IPS-18c (cell line): ENCODE data around the gene THBD.

ENCODE experiments used
- H3K4me3 ChIP-seq: 2 replicates; pipeline ENCODE4 v1.7.0; 2013; ENCODE audit warnings: low read depth, mild to moderate bottlenecking, low read length, moderate library complexity; ENCODE audit not compliant: insufficient read depth
- H3K9me3 ChIP-seq: one replicate; pipeline ENCODE4 v1.6.1; 2013; ENCODE audit warnings: mild to moderate bottlenecking, low read length, moderate library complexity; ENCODE audit not compliant: control insufficient read depth, insufficient read depth

The THBD gene

DNA sequence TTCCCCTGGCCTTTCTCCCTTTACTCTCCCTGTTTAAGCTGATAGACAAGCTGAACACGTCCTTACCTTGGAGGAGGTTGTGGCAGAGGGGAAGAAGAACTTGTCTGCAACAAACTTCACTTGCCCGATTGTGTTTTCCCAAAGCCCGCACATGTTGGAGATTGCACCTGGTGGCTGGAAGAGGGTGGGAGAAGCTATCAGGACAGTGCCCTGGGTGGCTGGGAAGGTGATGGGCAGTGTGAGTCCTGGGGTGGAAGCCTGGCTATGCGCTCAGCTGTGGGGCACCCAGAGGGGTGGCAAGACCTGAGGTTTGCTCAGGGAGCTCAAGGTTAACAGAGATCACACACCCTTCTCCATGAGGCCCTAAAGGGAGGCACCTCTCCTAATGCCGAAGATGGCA is 39.4 kb downstream of the THBD start:
- no peaks in the 10 kb centered on the region for H3K9me3 ChIP-seq
- H3K4me3 ChIP-seq: no peak overlapping the region

DNA sequence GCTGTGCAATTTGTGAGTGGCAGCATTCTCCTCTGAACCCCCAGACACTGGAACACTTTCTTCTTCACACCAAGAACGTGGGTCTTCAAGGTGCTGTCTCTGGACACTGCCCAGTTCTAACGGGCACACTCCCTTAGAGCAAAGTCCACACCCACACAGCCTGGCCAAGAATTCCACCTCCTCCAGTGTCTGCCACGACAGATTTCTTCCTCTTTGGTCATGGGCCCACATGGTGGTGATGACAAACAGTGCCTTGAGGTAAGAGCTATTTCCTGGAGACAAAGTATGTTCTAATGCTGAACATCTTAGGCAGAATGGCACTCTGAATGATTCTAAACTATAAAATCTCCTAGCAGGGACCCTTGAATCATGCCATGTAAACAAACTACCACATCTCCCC is 39.8 kb downstream of the THBD start:
- Histone ChIP-seq H3K9me3 (no peaks in the 10 kb centered on the region), H3K4me3 (no peak overlapping the region)

DNA sequence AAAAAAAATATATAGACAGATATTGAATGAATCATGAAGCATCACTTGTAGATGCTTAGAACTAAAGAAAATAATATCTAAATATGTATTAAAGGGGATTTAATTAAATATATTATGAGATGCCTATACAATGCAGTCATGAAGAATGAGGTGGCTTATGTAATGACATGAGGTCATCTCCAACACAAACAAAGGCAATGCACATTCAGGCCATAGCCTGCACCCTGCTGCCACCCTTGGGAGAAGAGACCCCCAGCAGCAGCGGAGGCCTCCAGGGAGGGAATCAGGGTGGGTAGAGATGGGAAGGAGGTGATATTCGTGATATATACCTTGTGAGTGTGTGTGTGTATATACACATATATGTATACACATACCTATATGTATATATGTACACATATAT is 40.8 kb downstream of the THBD start:
- H3K4me3 ChIP-seq: no peak overlapping the region

DNA sequence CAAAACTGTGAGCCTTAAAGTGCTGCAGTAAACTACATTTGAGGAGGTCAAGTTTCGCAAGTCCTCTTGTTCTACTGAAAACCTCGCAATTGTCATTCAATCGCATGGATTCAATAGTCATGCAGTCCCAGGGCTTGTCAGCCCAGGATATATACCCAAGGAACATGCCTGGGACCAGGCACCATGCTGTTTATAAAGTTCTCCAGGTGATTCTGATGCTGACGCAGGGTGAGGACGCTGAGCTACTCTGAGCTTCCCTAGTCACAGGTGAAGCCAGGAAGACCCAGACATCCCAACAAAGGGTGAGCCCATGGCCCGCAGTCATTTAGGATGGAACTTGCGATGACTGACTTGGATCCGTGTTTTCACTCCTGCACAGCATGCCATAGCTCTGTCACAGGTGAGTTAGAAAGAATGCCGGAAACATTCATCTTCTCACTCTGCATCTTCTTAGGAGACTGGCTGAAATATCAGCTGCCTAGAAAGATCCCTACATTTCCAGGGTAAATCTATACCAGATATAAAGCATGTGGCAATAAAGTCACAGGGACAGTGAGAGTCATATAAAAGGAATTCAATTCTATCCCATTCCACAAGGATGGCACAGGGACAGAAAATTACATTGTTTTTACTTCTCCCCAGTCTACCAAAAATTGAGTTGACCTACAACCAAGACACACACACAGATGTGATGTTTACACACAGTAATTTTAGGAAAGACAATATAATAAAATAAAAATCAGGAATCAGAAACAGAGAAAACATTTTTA is 41.4 kb downstream of the THBD start:
- Histone ChIP-seq H3K4me3 (no peak overlapping the region), H3K9me3 (no peaks in the 10 kb centered on the region)

More for the DNA sequence above, 40.8 kb downstream of the THBD start:
- H3K9me3 ChIP-seq: no peaks in the 10 kb centered on the region

- Histone ChIP-seq H3K9me3 (no peaks in the 10 kb centered on the region), H3K4me3 (no peak overlapping the region)
Observed at GRCh38 chr20:23007462-23007861, 42.0 kb downstream of the THBD start.

- Histone ChIP-seq H3K4me3 (no peak overlapping the region), H3K9me3 (no peaks in the 10 kb centered on the region)
Observed at GRCh38 chr20:23005776-23006175, 43.7 kb downstream of the THBD start.

- H3K9me3 ChIP-seq: no peaks in the 10 kb centered on the region
Observed at GRCh38 chr20:23003881-23004460, 45.5 kb downstream of the THBD start.

DNA sequence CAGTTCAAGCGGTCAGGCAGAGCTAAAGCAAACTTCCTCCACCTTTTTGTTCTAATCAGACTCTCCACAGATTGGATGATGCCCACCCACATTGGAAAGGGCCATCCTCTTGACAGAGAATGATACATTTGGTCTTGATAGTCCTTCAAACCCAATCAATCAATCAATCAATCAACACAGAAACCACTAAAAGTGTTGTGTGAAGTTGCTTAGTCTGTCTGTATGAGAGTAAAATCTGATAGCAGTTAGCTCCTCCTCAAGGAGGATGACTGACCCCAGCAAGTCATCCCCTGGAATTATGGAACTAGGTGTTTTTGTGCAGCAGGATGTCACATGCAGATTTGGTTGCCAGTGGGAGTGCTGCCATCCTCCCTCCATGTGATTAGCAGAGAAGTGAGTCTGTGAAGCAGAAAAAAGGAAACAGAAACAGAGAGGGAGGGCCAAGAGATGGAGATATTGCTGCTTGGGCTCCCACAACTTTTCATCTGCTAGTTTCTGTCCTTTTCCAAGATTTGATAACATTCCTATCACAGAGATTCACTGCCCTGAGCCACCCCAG is 46.3 kb downstream of the THBD start:
- Histone ChIP-seq H3K4me3 (no peak overlapping the region), H3K9me3 (no peaks in the 10 kb centered on the region)

More at GRCh38 chr20:23003881-23004460, 45.5 kb downstream of the THBD start:
- no peak overlapping the region for H3K4me3 ChIP-seq

DNA sequence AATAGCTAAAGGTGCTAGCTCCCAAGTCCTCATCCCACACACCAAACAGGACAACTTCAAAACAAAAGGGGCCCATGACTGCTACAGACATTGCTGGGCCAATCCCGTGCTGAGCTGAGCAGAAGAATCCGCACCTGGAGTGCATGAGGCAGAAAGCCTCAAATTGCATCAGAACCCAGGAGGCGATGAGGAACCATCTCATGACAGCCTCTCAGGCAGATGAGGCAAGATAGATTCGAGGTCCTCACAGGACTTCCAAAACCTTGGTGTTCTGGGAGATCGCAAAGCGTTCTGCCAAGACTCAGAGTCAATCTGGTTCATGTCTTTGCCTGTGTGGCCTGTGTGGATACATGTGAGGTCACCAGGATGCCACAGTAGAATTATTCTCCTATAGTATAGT is 47.2 kb downstream of the THBD start:
- H3K9me3 ChIP-seq: no peaks in the 10 kb centered on the region
- H3K4me3 ChIP-seq: no peak overlapping the region

DNA sequence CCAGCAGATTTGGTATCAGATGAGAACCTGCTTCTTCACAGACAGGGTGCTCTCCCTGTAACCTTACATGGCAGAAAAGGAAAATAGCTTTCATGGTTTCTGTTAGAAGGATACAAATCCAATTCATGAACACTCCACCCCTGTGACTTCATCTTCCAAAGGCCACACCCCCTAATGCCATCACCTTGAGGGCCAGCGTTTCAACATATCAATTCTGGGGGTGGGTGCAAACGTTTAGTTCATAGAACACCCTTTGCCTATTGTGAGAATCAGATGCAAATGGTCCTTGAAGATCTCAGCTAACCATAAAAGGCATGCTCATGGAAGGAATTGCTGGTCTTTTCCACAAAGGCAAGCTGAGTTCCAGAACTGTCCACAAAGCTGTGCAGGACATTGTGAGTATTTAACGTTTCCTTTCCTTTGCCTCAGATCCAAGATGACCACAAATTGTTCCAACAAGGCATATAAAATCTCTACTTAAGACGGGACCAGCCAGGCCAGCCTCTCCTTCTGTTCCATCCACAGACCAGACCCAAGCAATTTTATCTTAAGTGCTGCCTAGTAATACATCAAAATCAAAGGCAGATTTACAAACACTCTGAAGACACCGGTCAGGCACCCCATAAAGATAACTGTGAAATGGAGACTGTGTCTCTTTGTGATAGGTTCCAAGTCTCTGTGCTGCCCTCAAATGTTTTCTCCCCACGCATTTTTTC is 49.1 kb downstream of the THBD start:
- no peak overlapping the region for H3K4me3 ChIP-seq
- no peaks in the 10 kb centered on the region for H3K9me3 ChIP-seq

DNA sequence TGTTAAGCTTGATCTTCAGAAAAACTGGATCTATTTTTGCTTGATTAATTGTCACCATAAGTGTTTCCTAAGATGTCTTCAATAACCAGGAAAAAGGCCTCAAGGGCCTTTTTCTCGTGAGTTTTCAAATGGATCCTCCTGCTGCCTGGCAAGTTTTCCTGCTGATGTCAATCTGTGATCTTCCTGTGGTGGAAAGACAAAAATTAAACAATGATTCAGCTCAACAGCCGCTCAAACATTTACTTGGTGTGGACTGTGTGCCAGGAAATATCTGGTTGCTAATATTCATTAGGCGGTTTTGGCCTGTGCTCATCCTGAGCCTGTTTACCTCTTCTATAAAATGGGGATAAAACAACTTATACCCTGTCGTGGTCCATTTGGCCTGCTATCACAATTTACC is 49.7 kb downstream of the THBD start:
- Histone ChIP-seq H3K9me3 (no peaks in the 10 kb centered on the region), H3K4me3 (no peak overlapping the region)

- Histone ChIP-seq H3K4me3 (no peak overlapping the region), H3K9me3 (peaks cover 3% of the 10 kb centered on the region)
Observed at GRCh38 chr20:22998476-22998875, 51.0 kb downstream of the THBD start.

DNA sequence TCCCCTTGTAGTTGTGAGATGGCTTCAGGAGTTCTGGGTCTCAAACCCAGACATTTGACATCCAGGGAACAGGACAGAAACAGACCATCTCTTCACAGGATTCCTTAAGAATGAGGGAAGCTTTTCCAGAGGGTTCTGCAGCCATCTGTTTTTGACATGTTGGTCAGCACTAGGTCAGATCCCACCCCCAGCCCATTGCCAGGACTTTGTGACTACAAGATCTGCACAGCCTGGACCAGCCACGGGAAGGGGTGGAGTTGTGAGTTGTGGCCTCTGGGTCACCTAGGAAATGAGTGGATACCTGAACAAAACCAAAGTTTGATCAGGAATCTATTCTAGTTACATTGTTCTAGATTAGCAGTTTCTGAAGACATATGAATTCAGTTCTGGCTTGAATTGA is 53.5 kb downstream of the THBD start:
- Histone ChIP-seq H3K9me3 (peaks cover 5% of the 10 kb centered on the region), H3K4me3 (no peak overlapping the region)
